Measurements from ENCODE around the gene GP1BB.

The GP1BB gene

DNA sequence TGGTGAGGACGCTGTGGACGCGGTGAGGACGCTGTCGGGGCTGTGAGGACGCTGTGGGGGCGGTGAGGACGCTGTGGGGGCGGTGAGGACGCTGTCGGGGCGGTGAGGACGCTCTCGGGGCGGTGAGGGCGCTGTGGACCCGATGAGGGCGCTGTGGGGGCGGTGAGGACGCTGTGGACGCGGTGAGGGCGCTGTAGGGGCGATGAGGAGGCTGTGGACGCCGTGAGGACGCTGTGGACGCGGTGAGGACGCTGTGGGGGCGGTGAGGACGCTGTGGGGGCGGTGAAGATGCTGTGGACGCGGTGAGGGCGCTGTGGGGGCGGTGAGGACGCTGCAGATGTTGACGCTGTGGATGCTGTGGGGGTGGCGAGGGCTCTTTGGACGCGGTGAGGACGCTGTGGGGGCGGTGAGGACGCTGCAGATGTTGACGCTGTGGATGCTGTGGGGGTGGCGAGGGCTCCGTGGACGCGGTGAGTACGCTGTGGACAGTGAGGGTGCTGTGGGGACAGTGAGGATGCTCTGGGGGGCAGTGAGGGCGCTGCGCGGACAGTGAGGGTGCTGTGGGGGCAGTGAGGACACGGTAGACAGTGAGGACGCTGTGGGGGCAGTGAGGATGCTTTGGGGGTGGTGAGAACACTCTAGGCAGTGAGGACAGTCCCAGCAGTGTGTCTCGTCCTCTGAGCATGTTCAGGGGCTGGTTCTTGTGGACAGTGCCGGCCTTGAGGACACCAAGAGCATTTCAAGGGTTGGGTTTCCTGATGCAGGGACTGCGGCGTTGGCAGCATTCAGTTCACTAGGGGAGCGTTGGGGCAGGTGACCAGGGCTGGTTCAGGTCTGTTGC, 4.2 kb downstream of the GP1BB start:
- no peak for DNase-seq

DNA sequence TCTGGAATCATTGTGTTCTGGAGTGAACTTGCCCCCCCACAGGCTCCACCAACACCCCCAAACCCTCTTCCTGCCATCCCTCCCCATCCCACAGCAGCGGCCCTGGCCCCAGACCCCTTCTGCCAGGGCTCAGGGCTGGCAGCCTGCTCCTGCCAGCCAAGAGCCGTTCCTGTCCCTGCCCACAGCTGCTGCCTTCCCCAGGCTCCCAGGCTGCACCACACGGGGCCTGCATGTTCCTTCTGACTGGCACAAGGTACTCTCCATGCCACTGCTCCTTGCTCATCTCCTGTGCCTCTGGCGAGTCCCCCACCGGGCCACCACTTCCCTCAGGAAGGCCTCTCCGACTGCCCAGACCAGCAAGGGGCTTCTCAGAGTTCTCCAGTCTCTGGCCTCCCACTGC, 4.9 kb downstream of the GP1BB start:
- DNase-seq, result no peak

DNA sequence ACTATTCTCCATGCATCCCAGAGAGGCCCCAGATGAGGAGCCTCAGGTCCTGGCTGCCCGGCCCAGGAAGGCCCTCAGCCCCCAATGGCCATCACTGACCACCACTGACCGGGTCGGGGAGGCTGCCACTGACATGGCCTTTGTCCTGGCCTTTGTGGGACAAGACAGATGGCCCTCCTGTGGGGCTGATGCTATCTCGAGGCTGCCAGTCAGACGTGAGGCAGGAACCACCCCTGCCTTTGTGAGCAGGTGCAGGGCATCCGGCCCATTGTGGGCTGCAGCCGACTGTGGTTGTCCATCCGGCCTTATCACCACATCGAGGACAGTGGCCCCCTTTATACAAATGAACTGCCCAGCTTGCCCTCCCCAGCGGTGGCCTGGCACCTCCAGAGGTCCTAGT, 5.5 kb downstream of the GP1BB start:
- no peak for DNase-seq

DNA sequence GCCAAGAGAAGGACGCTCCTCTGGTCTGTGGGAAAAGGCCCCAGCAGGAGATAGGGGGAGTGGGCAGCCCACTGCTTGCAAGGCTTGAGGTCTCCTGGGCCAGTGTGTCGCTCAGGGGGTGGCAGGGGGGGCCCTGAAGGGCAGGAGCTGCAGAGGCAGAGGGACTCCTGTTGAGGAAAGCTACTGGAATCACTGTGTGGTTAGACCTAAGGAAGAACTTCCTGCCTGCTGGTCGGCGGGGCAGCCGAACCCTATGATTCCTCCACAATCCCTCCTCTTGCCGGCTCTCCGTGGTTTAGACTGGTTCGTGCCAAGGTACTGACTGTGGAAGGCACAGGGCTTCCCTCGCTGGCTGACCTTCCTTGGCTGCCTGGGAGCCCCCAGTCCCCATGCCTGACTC, 6.2 kb downstream of the GP1BB start:
- no peak for DNase-seq

DNA sequence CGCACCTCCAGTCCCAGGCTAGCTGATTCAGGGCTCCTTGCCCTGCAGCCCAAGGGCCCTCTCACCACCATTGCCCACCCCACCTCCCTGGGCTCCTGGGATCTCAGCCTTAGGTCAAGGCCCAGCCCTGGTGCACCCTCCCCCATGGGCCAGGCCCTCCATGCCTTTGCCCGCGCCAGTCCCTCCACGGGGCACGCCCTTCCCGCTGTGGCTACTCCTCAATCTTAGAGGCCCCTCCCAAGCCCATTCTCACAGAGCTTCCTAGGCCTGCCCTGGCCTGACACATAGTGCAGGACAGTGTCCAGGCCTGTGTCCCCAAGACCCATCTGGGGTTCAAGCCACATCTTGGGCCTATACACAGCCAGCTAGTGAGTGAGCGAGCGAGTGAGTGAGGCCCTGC, 6.9 kb downstream of the GP1BB start:
- DNase-seq, result no peak

DNA sequence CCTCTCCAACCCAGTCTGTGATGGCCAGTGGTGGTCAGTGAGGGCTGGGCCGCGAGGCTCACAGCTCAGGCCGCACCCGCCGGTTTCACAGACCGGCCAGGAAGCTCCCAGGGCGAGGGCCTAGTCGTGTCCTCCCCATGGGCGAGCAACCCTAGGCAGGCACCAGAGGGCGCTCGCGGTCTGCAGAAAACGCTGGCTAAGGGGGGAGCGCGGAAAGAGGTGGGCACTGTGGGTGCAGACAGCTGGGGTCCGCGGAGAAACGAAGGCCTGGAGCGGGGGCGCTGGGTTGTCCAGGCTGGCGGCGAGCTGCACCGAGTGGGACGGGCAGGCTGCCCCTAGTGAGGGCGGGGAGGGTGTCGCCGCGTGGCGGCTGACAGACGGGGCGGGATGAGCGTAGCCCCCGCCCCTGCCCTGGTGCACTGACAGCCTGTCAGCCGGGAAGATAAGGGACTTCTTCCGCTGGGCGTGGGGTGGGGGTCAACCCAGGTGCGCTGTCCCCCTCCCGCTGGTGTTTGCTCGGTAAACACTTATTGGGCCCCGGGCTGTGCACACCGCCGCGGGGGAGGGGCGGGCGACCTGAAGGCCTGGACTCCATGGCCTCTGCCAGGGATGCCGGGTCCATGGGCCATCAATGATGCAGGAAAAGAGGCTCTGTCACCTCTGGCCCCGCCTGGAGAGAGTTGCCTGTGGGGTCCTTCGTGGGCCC, 7.5 kb downstream of the GP1BB start:
- DNase-seq, result peak; percentile 90 to 91

DNA sequence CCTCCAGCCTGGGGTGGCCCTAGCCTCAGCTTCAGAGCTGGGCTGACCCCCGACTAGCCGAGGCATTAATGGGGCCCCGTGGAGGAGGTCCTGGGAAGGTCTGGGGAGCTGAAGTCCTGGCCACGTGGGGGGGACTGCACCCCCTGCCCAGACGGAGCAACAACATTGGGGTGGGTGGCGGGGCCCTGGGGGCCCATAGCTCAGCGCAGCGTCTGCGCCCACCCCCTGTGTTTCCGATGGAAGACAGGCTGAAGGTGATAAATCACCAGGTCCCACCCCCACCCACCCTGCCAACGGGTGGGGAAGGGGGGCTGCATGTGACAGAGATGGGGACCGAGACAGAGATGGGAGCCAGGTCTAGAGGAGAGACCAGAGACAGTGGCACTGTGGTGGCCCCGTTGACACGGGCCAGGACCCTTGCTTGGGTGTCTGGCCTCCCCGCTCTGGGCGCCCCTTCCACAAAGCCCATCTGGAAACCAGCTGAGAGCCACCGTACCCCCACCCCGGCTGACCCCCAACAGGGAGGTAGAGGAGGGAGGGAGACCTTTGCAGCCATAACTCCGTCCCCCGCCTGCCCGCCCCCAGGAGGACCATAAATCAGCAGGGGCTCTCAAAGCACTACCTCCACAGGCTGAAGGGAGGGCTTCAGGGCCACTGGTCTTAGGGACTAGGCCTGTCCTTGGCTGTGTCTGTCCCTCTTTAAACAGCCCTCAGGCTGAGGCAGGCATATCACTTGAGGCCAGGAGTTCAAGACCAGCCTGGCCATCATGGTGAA, 8.2 kb downstream of the GP1BB start:
- no peak for DNase-seq

GRCh38 chr22:19732403-19733113, 9.2 kb downstream of the GP1BB start:
- DNase-seq, result no peak

GRCh38 chr22:19733755-19734154, 10.4 kb downstream of the GP1BB start:
- DNase-seq, result no peak

DNA sequence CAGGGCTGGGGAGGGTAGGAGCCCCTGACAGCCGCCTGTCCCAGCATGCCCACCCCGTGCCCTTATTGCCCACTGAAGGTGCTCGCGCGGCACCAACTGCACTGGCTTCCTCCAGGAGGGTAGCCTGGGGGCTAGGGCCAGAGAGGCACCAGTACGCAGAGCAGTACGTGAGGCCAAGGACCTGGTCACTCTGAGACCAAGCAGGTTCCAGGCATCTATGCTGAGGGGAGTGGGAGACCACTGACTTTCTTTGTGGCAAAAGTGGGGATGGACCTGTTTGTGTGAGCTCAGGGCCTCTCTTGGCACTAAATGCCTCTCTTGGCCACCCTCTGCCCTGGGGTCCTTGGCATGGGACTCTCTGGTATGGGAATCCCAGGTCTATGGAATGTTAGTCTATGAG, 10.8 kb downstream of the GP1BB start:
- DNase-seq, result no peak

- DNase-seq, result no peak
Observed at GRCh38 chr22:19734837-19735382, 11.6 kb downstream of the GP1BB start.

GRCh38 chr22:19735665-19736510, 12.5 kb downstream of the GP1BB start:
- no peak for DNase-seq

- DNase-seq, result no peak
Observed at GRCh38 chr22:19737846-19738663, 14.7 kb downstream of the GP1BB start.

DNA sequence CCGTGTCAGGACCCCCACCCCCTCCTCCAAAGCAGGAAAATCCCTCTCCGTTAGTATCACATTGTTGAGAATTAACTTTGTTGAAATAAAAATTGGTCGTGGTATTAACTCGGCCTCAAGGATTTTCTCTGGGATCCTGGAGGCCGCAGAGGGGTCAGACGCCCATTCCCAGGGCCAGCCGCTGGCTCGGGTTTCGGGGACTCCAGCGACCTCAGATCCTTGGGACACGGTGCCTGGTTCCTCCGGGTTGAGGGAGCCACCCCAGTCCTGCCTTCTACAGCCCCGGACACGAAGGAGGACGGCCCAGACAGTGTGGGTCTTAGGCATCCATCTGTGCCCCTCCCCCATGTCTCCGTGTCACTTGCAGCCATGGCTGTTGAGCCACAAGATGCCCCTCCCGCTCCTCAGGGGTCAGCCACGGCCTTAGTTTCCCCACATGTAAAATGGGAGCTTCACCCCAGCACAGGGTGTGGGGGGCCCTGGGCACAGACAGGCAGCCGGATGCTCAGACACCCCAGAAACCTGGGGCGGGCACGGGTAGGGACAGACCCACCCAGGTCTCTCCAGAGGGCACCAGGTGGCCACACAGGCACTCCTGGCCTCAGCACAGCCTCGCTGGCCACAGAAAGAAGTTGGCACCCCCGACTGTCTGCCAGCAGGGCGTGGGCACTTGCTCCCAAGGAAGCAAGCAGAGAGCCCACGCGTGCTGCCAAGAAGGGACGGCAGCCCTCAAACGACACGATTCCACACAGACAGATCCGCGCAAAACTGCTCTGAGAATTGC, 15.5 kb downstream of the GP1BB start:
- no peak for DNase-seq

DNA sequence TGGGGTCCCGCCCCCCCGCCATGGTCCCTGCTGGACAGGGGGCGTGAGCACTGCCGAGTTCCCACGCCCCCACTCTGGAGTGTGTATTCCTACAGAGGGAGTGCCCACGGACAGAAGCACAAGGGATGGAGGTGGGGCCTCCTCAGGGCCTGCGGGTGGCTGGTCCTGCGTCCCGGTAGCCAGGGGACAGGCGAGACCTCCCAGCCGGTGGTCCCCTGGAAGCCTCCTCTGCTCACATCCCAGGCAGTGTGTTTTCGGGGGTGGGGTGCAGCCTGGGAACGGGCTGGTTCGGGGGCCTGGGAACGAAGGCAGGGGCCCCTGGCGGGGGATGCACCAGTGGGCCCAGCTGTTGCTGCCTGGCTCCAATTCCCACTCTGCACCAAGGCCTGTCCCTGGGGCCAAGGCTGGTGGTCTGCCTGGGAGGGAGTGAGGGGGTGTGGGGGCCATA, 16.1 kb downstream of the GP1BB start:
- DNase-seq, result no peak

GRCh38 chr22:19739911-19740449, 16.6 kb downstream of the GP1BB start:
- DNase-seq, result no peak

DNA sequence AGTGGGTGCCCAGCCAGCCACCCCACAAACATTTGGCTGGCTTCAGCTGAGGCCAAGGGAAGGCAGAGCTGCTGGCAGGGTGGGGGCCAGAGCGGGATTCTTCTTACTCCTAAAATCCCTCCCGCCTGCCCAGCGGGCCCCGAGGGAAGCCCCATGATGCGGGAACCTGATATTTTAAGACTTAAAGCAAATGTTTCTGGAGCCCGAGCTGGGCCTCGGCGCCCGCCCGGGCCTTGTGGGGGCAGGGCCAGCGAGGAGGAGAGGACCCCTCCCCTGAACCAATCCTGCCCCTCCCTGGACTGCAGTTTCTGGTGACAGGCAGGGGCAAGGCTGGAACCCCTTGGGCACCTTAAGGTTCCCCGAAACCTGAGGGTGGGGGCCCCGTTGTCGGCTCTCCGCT, 17.2 kb downstream of the GP1BB start:
- DNase-seq, result no peak

GRCh38 chr22:19741053-19741452, 17.7 kb downstream of the GP1BB start:
- DNase-seq, result no peak

All from stimulated activated CD4-positive, alpha-beta T cell treated with anti-CD3 and anti-CD28 coated beads, Interleukin-2, amount 100 ng/mL, for 24 hours (primary cell).